HG03025 (cell line): Measurements from ENCODE around the gene CALHM1.
"Not testable (repeated sequence)": the region's sequence is repeated elsewhere in the genome, so short reads cannot be mapped to it uniquely, and the experiment has no call there.

Experiments
- ATAC-seq: cut with Tn5 transposase; IDR thresholded peaks from one replicate; pipeline ENCODE4 v1.9.1; 2021; ENCODE audit warnings: mild to moderate bottlenecking, moderate library complexity; ENCODE audit not compliant: unreplicated experiment, low FRiP score

The CALHM1 gene

GRCh38 chr10:103440416-103440815 lies 18.3 kb downstream of the CALHM1 start:
- ATAC-seq = no peak

GRCh38 chr10:103439776-103440175 lies 18.9 kb downstream of the CALHM1 start:
- no peak for ATAC-seq

- ATAC-seq = no peak
Measured at GRCh38 chr10:103433858-103434257, 24.8 kb downstream of the CALHM1 start.

GRCh38 chr10:103431902-103432301 lies 26.8 kb downstream of the CALHM1 start:
- no peak for ATAC-seq

DNA sequence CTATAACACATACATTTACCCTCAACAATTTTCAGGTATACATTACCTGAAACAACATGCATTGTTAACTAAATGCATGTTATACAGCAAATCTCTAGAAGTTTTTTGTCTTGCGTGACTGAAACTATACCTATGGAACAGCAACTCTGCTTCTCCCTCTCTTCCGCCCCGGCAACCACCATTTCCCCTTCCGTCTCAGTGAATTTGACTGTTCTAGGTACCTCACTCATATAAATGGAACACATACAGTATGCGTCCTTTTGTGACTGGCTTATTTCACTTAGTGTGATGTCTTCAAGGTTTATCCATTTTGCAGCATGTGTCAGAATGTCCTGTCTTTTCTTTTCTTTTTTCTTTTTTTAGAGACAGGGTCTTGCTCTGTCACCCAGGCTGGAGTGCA lies 29.1 kb downstream of the CALHM1 start:
- ATAC-seq = no peak

GRCh38 chr10:103428989-103429643 lies 29.6 kb downstream of the CALHM1 start:
- ATAC-seq = no peak

DNA sequence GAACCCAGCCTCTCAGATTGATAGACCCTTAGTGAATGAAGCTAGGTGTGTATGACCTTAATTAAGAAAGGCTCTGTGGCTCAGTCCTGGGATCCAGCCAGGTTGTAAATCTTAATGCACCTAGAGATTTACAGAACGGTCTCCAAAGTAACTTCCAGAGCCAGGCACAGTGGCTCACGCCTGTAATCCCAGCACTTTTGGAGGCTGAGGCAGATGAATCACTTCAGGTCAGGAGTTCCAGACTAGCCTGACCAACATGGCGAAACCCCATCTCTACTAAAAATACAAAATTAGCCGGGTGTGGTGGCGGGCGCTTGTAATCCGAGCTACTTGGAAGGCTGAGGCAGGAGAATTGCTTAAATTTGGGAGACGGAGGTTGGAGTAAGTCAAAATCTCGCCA lies 30.8 kb downstream of the CALHM1 start:
- ATAC-seq = no peak

- ATAC-seq = no peak
Measured at GRCh38 chr10:103423748-103424147, 35.0 kb downstream of the CALHM1 start.

DNA sequence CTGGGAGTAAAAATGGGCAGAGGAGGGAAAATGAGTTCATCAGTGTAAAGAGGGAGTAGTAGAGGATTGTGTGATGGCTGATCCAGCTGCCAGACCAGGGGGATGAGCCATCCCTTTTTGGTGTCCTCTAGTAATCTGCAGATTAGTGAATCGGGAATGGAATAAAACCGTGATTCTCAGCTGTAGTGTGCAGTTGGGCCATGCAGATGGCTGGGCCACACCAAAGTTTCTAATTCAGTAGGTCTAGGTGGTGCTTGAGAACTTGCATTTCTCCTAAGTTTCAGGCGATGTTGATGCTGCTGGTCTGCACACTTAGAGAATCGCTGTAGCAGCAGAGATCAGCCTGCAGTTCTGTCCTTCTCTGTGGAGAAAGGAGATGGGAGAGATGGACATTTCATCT lies 39.6 kb downstream of the CALHM1 start:
- ATAC-seq = no peak

DNA sequence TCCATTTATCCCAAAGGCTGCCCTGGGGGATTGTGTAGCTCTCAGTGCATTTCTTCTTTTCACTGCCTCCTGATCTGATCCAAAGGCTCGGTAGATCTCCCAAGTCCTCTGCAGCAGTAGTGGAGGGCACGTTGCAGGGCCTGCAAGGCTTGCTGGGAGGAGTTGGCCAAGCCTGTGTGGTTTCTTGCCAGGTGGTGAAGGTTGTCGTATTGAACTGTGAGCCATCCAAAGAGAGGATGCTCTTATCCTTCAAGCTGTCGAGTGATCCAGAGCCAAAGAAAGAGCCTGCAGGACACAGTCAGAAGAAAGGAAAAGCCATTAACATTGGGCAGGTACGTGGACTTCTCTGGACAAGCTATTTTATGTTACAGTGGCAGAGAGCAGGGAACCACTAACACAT lies 41.1 kb downstream of the CALHM1 start:
- ATAC-seq = no peak

DNA sequence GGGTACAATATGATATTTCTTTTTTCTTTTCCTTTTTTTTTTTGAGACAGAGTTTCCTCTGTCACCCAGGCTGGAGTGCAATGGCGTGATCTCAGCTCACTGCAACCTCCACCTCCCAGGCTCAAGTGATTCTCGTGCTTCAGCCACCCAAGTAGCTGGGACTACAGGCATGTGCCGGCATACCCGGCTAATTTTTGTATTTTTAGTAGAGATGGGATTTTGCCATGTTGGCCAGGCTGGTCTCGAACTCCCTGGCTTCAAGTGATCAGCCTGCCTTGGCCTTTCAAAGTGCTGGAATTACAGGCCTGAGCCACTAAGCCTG lies 41.6 kb downstream of the CALHM1 start:
- not testable (repeated sequence) for ATAC-seq

DNA sequence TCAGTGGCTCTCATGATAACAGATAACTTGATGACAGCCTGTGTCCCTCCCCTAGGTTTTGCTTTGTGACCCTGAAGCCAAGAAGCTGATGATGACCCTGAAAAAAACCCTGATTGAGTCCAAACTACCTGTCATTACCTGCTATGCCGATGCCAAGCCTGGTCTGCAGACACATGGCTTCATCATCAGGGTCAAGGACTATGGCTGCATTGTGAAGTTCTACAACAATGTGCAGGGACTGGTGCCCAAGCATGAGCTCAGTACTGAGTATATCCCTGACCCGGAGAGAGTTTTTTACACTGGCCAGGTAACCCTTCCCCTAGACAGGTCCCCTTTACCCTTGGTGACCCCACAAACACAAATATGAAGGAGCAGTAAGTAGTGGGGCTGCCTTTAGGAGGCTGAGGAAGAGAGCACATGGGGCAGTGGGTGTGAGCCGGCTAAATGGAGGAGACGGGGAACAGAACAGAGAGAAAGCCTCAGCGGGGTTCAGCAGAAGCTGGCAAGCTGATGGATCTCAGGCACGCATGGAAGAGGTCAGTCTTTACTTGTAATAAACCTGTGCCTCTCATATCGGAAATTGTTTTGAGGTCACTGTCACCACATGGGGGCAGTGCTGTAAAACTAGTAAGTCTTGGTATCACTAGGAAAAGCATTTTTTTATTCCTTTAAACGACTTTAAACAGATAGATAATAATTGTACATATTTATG lies 42.1 kb downstream of the CALHM1 start:
- ATAC-seq = no peak

- no peak for ATAC-seq
Measured at GRCh38 chr10:103415581-103415980, 43.1 kb downstream of the CALHM1 start.

GRCh38 chr10:103413564-103413963 lies 45.1 kb downstream of the CALHM1 start:
- no peak for ATAC-seq
